Testis (tissue), 2 donors: Measurements from ENCODE around the gene PRDM15.

Experiments
- POLR2A ChIP-seq: fragments of 450-650 bp; IDR thresholded peaks from one replicate; pipeline ENCODE4 v1.6.1; 2017; ENCODE audit warnings: antibody characterized with exemption, mild to moderate bottlenecking, moderate library complexity
- TF ChIP-seq, protein P1 (sequence below), 3 experiments: fragments of 450-650 bp in 2 of 3; fragments of 200-600 bp in 1 of 3; sonication (generic) in 1 of 3; IDR thresholded peaks; one replicate each; pipeline ENCODE4 v1.5.1; 2016 to 2019; ENCODE audit warnings: antibody characterized with exemption in 3 of 3, mild to moderate bottlenecking in 2 of 3, moderate library complexity in 1 of 3

DNA sequence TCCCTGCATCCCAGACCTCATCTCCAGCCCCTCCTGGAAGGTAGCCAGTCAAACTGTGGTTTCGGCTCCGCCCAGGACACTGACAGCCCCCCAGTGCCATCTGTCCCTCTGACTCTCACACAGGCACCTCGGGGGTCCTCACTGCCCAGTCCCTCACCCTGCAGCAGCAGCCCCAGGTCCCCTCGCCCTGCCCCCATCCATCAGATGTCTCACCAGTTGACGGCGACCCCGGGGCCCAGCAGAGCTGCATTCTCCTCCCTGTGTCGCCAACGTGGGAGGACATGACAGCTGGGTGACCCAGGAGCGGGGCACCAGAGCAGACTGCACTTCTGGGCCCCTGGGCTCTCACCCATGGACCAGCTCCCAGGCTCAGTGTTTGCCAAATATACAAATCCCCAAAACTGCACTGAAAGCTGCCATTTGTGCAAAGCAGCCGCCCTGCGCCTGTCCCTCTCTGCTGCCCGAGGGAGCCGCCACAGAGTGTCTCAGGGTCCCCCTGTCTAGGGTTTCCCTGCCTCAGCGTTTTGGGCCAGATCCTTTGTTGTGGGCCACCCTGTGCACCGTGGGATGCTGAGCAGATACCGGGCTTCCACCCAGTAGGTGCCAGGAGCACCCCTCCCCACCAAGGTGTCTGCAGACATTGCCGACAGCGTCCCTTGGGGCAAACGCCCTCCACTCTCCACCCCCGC lies 48.2 kb downstream of the PRDM15 start:
- TF ChIP-seq, protein P1, sequence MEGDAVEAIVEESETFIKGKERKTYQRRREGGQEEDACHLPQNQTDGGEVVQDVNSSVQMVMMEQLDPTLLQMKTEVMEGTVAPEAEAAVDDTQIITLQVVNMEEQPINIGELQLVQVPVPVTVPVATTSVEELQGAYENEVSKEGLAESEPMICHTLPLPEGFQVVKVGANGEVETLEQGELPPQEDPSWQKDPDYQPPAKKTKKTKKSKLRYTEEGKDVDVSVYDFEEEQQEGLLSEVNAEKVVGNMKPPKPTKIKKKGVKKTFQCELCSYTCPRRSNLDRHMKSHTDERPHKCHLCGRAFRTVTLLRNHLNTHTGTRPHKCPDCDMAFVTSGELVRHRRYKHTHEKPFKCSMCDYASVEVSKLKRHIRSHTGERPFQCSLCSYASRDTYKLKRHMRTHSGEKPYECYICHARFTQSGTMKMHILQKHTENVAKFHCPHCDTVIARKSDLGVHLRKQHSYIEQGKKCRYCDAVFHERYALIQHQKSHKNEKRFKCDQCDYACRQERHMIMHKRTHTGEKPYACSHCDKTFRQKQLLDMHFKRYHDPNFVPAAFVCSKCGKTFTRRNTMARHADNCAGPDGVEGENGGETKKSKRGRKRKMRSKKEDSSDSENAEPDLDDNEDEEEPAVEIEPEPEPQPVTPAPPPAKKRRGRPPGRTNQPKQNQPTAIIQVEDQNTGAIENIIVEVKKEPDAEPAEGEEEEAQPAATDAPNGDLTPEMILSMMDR (IDR thresholded peaks at IDR 0.05) = no peak
- no peak for TF ChIP-seq POLR2A
